Measurements from ENCODE around the gene NUP210L. TPM values are rescaled to one million over a fixed set of nuclear protein-coding genes. Genes with fewer than 3 reads are reported as not detected.

The NUP210L gene
- total and polyA plus RNA-seq, 9 of the 15 experiments (the other 6 are each of a cell fraction or from before 2014, with no cell fraction given), result 0.01 to 0.04 TPM; not detected in 7

GRCh38 chr1:153977250-153978240, 177.3 kb downstream of the NUP210L start, which contains the start of gene JTB (continued):
- TF ChIP-seq, protein P1, sequence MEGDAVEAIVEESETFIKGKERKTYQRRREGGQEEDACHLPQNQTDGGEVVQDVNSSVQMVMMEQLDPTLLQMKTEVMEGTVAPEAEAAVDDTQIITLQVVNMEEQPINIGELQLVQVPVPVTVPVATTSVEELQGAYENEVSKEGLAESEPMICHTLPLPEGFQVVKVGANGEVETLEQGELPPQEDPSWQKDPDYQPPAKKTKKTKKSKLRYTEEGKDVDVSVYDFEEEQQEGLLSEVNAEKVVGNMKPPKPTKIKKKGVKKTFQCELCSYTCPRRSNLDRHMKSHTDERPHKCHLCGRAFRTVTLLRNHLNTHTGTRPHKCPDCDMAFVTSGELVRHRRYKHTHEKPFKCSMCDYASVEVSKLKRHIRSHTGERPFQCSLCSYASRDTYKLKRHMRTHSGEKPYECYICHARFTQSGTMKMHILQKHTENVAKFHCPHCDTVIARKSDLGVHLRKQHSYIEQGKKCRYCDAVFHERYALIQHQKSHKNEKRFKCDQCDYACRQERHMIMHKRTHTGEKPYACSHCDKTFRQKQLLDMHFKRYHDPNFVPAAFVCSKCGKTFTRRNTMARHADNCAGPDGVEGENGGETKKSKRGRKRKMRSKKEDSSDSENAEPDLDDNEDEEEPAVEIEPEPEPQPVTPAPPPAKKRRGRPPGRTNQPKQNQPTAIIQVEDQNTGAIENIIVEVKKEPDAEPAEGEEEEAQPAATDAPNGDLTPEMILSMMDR (IDR thresholded peaks at IDR 0.05 in 2 of 3, conservative IDR thresholded peaks at IDR 0.05 in 1 of 3; ENCODE audit: insufficient read depth in 2 of 3, low read depth in 1 of 3, low read length in 3 of 3), result 0 out of 6 replicates have a peak, but pooled peaks of 1 of the 3 experiments have one; percentile 4
- TF ChIP-seq TAF9B (IDR thresholded peaks at IDR 0.05; ENCODE audit: partially characterized antibody) (peak; percentile 72), ADNP (tag; IDR thresholded peaks at IDR 0.05) (no peak), ZKSCAN1 (IDR thresholded peaks at IDR 0.05; ENCODE audit: low read depth, low read length) (no peak), CREBBP (IDR thresholded peaks at IDR 0.05; ENCODE audit: low read depth, low read length) (no peak), CHD2 (IDR thresholded peaks at IDR 0.05; ENCODE audit: low read depth, low read length) (no peak), JUND (IDR thresholded peaks at IDR 0.05; ENCODE audit: borderline replicate concordance, low read depth, low read length) (no peak; the same call in 1 of the 2 replicates), JUND (tag; IDR thresholded peaks at IDR 0.05; ENCODE audit: borderline replicate concordance, low read depth, low read length) (0 out of 3 replicates have a peak, but pooled peaks have one; percentile 23), ZNF133 (CRISPR knock-in tag; IDR thresholded peaks at IDR 0.05) (no peak), FOXA3 (CRISPR knock-in tag; conservative IDR thresholded peaks at IDR 0.05 in 1 of 2, IDR thresholded peaks at IDR 0.05 in 1 of 2) (peak in 1 of 2 experiments; percentile 75; a peak in 2 of 4 replicates), BRD9 (IDR thresholded peaks at IDR 0.05; ENCODE audit: low read depth, partially characterized antibody) (peak; percentile 26), STAT5B (CRISPR knock-in tag; IDR thresholded peaks at IDR 0.05) (no peak), EP300 (IDR thresholded peaks at IDR 0.05; ENCODE audit: low read length) (peak; percentile 22; the same call in 1 of the 2 replicates), FUS (optimal IDR thresholded peaks at IDR 0.05; ENCODE audit: low read depth, low read length) (no peak), ZFP91 (CRISPR knock-in tag; IDR thresholded peaks at IDR 0.05) (no peak), RBFOX2 (IDR thresholded peaks at IDR 0.05; ENCODE audit: low read depth, low read length) (peak; percentile 95), PHF21A (IDR thresholded peaks at IDR 0.05; ENCODE audit: borderline replicate concordance, low read depth) (no peak), NFIC (IDR thresholded peaks at IDR 0.05) (peak; percentile 8; the same call in 1 of the 2 replicates)
- TF ChIP-seq, protein P2, sequence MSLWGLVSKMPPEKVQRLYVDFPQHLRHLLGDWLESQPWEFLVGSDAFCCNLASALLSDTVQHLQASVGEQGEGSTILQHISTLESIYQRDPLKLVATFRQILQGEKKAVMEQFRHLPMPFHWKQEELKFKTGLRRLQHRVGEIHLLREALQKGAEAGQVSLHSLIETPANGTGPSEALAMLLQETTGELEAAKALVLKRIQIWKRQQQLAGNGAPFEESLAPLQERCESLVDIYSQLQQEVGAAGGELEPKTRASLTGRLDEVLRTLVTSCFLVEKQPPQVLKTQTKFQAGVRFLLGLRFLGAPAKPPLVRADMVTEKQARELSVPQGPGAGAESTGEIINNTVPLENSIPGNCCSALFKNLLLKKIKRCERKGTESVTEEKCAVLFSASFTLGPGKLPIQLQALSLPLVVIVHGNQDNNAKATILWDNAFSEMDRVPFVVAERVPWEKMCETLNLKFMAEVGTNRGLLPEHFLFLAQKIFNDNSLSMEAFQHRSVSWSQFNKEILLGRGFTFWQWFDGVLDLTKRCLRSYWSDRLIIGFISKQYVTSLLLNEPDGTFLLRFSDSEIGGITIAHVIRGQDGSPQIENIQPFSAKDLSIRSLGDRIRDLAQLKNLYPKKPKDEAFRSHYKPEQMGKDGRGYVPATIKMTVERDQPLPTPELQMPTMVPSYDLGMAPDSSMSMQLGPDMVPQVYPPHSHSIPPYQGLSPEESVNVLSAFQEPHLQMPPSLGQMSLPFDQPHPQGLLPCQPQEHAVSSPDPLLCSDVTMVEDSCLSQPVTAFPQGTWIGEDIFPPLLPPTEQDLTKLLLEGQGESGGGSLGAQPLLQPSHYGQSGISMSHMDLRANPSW (CRISPR knock-in tag; IDR thresholded peaks at IDR 0.05), result 0 out of 2 replicates have a peak, but pooled peaks have one; percentile 10
- TF ChIP-seq, protein P3, sequence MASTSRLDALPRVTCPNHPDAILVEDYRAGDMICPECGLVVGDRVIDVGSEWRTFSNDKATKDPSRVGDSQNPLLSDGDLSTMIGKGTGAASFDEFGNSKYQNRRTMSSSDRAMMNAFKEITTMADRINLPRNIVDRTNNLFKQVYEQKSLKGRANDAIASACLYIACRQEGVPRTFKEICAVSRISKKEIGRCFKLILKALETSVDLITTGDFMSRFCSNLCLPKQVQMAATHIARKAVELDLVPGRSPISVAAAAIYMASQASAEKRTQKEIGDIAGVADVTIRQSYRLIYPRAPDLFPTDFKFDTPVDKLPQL (IDR thresholded peaks at IDR 0.05; ENCODE audit: extremely low read depth, insufficient read length), result no peak

Data from K562 (cell line).